ENCODE measurements around the gene SLC16A5. TPM values are rescaled to one million over a fixed set of nuclear protein-coding genes. Genes with fewer than 3 reads are reported as not detected.
A peak's percentile ranks its signal among the peaks of the same experiment; 100 is the strongest.
"Not testable (repeated sequence)": the region's sequence is repeated elsewhere in the genome, so short reads cannot be mapped to it uniquely, and the experiment has no call there.

Gene SLC16A5
- total RNA-seq, 2 donors from 2014 or later, result 7.5 to 9.8 TPM

DNA sequence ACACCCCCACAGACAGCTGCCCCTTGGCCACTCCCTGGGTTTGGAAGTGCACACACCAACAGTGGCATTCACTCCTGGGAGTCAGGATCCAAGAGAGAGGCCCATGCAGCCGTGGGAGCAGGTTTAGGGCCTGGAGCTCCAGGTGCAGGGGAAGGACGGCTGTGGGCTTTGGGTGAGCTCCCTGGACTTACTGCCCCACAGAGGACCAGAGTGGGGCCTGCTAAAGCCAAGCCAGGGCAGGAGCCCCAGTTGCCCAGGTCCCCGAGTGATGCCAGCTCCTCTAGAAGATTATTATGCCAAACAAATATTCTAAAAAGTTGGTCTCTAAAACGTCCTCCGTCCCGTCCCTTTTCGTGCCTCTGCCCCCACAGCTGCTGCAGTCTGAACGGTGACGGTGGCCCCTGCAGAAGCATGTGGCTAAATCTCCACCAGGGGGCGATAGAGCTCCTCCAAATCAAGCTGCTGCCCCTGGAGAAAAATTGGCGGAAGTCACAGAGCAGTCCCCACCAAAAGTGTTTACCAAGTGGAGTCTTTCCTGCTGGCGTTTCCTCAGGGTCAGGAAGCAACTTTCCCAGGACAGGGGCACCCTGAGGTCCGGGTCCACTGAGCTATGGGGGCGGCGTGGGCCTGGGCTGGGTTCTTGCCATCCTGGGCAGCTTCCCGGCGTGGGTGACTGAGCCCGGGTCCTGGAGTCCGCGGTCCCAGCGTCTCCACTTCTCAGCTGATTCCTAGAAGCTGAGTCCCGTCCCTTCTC lies 26.2 kb downstream of the SLC16A5 start:
- Mint-ChIP-seq H3K9me3 (no peaks in the 10 kb centered on the region), H3K27ac (peak overlapping the region; percentile 87), H3K27me3 (ENCODE audit: low read depth) (no peaks in the 10 kb centered on the region), H3K4me3 (peak overlapping the region; percentile 92 to 95), H3K4me1 (ENCODE audit: low read depth) (peaks cover 38% of the 10 kb centered on the region), H3K36me3 (ENCODE audit: insufficient read depth in 2 of 2) (peaks cover 5 to 6% of the 10 kb centered on the region in 2 donors)
- peak; percentile 89 to 91 for DNase-seq
- ATAC-seq (replicated peaks in 1 of 2), result peak; percentile 69 to 72

DNA sequence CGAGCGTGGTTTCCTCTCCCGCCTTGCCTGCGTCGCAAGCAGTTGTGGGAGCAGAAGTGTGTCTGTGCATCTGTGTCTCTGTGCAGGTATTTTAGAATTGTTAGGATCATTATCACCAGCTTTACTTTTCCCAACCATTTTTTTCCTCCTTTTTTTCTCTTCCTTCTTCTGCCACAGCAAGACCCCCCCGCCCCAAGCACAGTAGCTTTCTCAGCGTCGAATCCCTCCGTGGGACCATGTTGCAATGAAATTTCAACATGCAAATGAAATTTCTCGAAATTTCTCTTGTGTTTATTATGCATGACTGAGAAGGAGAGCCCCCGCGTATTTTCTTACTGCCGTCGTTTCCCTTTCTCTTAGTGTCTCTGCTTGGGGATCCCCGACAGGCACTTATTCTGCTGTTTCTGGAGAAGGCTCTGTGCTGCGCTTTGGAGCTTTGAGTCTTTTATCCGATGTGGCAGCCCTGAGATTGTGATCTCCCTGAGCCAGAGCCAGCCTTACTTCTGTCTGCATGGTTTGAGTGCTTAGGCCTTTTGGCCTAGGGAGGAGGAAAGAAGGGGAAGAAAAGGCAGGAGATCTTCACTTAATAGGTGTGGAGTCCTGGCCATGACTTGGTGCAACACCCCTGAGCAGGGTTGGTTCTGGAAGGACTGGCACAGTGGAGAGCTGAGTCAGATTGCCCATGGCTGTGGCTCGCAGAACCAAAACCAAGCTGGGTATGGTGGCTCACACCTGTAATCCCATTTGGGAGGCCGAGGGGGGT lies 27.0 kb downstream of the SLC16A5 start:
- Mint-ChIP-seq H3K4me1 (ENCODE audit: low read depth) (peaks cover 35% of the 10 kb centered on the region), H3K27me3 (ENCODE audit: low read depth) (no peaks in the 10 kb centered on the region), H3K9me3 (no peaks in the 10 kb centered on the region), H3K27ac (peak overlapping the region; percentile 87), H3K36me3 (ENCODE audit: insufficient read depth in 2 of 2) (peaks cover 5 to 8% of the 10 kb centered on the region in 2 donors), H3K4me3 (peak overlapping the region; percentile 92 to 95)
- ATAC-seq (replicated peaks in 1 of 2) (peak in 1 of 2 donors; percentile 26), DNase-seq (peak; percentile 30 to 31)

GRCh38 chr17:75115555-75115954 lies 27.8 kb downstream of the SLC16A5 start:
- peaks cover 35% of the 10 kb centered on the region for H3K4me1 Mint-ChIP-seq (ENCODE audit: low read depth)
- no peaks in the 10 kb centered on the region for H3K27me3 Mint-ChIP-seq (ENCODE audit: low read depth)
- peaks cover 2 to 10% of the 10 kb centered on the region in 2 donors for H3K36me3 Mint-ChIP-seq (ENCODE audit: insufficient read depth in 2 of 2)
- H3K4me3 Mint-ChIP-seq, result no peak overlapping the region
- DNase-seq (no peak), ATAC-seq (replicated peaks in 1 of 2) (no peak)
- H3K9me3 Mint-ChIP-seq, result no peaks in the 10 kb centered on the region
- H3K27ac Mint-ChIP-seq, result no peak overlapping the region

DNA sequence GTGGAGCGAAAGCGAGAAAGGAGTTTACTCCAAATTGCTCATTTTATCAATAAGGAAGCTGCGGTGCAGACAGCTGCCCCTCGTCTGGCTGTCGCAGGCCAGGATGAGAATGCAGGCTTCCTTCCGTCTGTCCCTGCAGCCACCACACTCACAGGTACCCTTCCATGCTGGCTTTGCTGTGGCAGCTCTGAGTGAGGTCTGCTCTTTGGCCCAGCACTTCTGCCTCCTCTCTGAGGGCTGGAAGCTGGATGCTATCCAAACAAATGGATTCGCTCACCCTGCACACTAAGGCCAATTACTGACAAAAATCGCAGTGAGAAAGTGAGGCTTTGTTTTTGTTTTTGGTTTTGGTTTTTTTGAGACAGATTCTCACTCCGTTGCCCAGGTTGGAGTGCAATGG lies 29.0 kb downstream of the SLC16A5 start:
- Mint-ChIP-seq H3K4me3 (no peak overlapping the region), H3K27ac (no peak overlapping the region), H3K36me3 (ENCODE audit: insufficient read depth in 2 of 2) (peaks cover 1 to 8% of the 10 kb centered on the region in 2 donors), H3K9me3 (no peaks in the 10 kb centered on the region), H3K27me3 (ENCODE audit: low read depth) (no peaks in the 10 kb centered on the region), H3K4me1 (ENCODE audit: low read depth) (peaks cover 26% of the 10 kb centered on the region)
- ATAC-seq (replicated peaks in 1 of 2) (no peak), DNase-seq (no peak)

DNA sequence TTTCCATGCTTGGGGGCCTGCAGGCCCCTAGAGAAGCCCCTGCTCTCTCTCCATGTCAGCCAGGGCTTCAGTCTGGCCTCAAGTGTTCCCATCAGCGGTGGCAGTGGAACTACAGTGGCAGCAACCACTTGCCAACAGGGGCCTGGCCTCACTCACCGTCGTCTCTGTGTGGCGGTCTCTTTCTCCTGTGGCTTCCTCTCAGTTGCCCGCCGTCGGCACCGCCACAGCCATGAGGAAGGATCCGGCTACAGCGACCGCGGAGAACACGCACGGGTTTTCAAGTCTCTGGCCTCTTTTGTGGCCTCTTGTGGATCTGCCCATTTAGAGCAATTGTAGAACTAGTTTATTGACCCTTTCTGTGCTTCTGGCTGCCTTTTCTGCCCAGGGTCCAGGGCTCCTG lies 30.6 kb downstream of the SLC16A5 start:
- Mint-ChIP-seq H3K4me3 (no peak overlapping the region), H3K4me1 (ENCODE audit: low read depth) (peaks cover 17% of the 10 kb centered on the region)

GRCh38 chr17:75124041-75124818 lies 36.5 kb downstream of the SLC16A5 start:
- Mint-ChIP-seq H3K27ac (peak overlapping the region; percentile 81), H3K4me1 (ENCODE audit: low read depth) (peaks cover 31% of the 10 kb centered on the region), H3K4me3 (peak overlapping the region; percentile 37 to 71), H3K9me3 (no peaks in the 10 kb centered on the region), H3K27me3 (ENCODE audit: low read depth) (no peaks in the 10 kb centered on the region), H3K36me3 (ENCODE audit: insufficient read depth in 2 of 2) (peaks cover 0 to 2% of the 10 kb centered on the region in 2 donors)
- peak; percentile 61 to 77 for DNase-seq
- ATAC-seq (replicated peaks in 1 of 2), result peak; percentile 95 to 97

More for the DNA sequence above, 30.6 kb downstream of the SLC16A5 start:
- Mint-ChIP-seq H3K9me3 (no peaks in the 10 kb centered on the region), H3K27ac (no peak overlapping the region), H3K36me3 (ENCODE audit: insufficient read depth in 2 of 2) (peaks cover 0 to 5% of the 10 kb centered on the region in 2 donors), H3K27me3 (ENCODE audit: low read depth) (no peaks in the 10 kb centered on the region)
- DNase-seq (no peak), ATAC-seq (replicated peaks in 1 of 2) (no peak)

- H3K36me3 Mint-ChIP-seq (ENCODE audit: insufficient read depth in 2 of 2), result peaks cover 0 to 5% of the 10 kb centered on the region in 2 donors
- H3K9me3 Mint-ChIP-seq, result no peaks in the 10 kb centered on the region
- peaks cover 37% of the 10 kb centered on the region for H3K4me1 Mint-ChIP-seq (ENCODE audit: low read depth)
- no peaks in the 10 kb centered on the region for H3K27me3 Mint-ChIP-seq (ENCODE audit: low read depth)
- peak overlapping the region; percentile 37 to 71 for H3K4me3 Mint-ChIP-seq
- DNase-seq (no peak), ATAC-seq (replicated peaks in 1 of 2) (peak in 1 of 2 donors; percentile 10)
- H3K27ac Mint-ChIP-seq, result peak overlapping the region; percentile 81
Observed at GRCh38 chr17:75124819-75125162, 37.0 kb downstream of the SLC16A5 start.

- H3K27ac Mint-ChIP-seq, result peak overlapping the region; percentile 30
- DNase-seq (no peak), ATAC-seq (replicated peaks in 1 of 2) (no peak)
- peaks cover 0 to 4% of the 10 kb centered on the region in 2 donors for H3K36me3 Mint-ChIP-seq (ENCODE audit: insufficient read depth in 2 of 2)
- no peaks in the 10 kb centered on the region for H3K27me3 Mint-ChIP-seq (ENCODE audit: low read depth)
- peaks cover 45% of the 10 kb centered on the region for H3K4me1 Mint-ChIP-seq (ENCODE audit: low read depth)
- H3K4me3 Mint-ChIP-seq, result no peak overlapping the region
- no peaks in the 10 kb centered on the region for H3K9me3 Mint-ChIP-seq
Observed at GRCh38 chr17:75125984-75126383, 38.2 kb downstream of the SLC16A5 start.

DNA sequence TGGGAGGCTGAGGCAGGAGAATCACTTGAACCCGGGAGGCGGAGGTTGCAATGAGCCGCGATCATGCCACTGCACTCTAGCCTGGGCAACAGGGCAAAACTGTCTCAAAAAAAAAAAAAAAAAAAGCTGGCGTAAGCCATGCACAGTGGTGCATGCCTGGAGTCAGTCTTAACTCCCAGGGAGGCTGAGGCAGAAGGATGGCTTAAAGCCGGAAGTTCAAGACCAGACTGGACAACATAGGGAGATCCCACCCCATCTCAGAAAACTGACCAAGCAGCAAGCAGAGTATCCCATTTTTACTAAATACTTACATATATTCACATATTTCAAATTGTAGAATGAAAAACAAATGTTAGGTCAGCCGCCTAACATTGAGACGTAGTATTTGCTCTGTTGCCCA lies 39.2 kb downstream of the SLC16A5 start:
- H3K4me1 Mint-ChIP-seq (ENCODE audit: low read depth), result peaks cover 45% of the 10 kb centered on the region
- H3K27me3 Mint-ChIP-seq (ENCODE audit: low read depth), result no peaks in the 10 kb centered on the region
- H3K9me3 Mint-ChIP-seq, result no peaks in the 10 kb centered on the region
- ATAC-seq (replicated peaks in 1 of 2) (no peak), DNase-seq (no peak)
- no peak overlapping the region for H3K27ac Mint-ChIP-seq
- no peak overlapping the region for H3K4me3 Mint-ChIP-seq
- H3K36me3 Mint-ChIP-seq (ENCODE audit: insufficient read depth in 2 of 2), result peaks cover 0 to 4% of the 10 kb centered on the region in 2 donors

DNA sequence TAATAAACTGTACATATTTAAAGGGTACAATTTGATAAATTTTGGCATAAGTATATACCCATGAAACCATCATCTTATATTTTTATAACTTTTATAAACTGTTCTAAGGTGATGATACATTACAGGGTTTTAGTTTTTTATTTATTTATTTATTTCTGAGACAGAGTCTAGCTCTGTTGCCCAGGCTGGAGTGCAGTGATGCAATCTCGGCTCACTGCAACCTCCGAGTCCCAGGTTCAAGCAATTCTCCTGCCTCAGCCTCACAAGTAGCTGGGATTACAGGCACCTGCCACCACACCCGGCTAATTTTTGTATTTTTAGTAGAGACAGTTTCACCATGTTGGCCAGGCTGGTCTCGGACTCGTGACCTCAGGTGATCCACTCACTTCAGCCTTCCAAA lies 40.2 kb downstream of the SLC16A5 start:
- H3K27me3 Mint-ChIP-seq (ENCODE audit: low read depth); DNase-seq; ATAC-seq (replicated peaks in 1 of 2); H3K36me3 Mint-ChIP-seq (ENCODE audit: insufficient read depth in 2 of 2); H3K27ac Mint-ChIP-seq; H3K9me3 Mint-ChIP-seq; H3K4me3 Mint-ChIP-seq: not testable (repeated sequence)
- peaks cover 54% of the 10 kb centered on the region for H3K4me1 Mint-ChIP-seq (ENCODE audit: low read depth)

DNA sequence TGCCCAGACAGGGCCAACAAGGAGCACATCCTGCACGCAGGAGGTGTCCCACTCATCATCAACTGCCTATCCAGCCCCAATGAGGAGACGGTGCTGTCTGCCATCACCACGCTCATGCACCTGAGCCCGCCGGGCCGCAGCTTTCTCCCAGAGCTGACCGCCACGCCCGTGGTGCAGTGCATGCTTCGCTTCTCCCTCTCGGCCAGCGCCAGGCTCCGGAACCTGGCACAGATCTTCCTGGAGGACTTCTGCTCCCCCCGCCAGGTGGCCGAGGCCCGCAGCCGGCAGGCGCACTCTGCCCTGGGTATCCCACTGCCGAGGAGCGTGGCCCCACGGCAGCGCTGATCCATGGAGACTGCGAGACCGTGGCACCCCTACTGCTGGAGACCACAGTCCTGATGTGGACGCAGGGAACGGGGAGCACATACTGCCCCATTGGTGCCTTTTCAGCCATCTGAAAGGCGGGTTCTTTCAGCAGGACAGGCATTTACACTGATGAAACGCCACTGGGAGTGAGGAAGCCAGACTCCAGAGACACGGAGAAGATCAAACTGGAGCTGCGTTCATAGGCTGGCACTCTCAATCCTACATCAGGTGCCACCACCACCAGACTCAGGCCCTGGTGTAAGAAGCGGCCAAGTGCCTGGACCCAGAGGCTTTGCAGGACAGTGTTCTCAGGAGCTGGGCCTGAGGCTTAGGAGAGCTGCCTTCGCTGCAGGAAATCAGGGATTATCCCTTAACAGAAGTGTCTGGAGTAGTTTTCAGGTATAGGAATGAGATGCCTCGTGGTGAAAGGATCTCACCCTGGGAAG lies 41.1 kb downstream of the SLC16A5 start:
- Mint-ChIP-seq H3K27me3 (ENCODE audit: low read depth) (no peaks in the 10 kb centered on the region), H3K4me1 (ENCODE audit: low read depth) (peaks cover 52% of the 10 kb centered on the region), H3K4me3 (peak overlapping the region; percentile 40 to 91), H3K36me3 (ENCODE audit: insufficient read depth in 2 of 2) (peaks cover 0 to 4% of the 10 kb centered on the region in 2 donors), H3K9me3 (no peaks in the 10 kb centered on the region), H3K27ac (no peak overlapping the region)
- no peak for DNase-seq
- no peak for ATAC-seq (replicated peaks in 1 of 2)

DNA sequence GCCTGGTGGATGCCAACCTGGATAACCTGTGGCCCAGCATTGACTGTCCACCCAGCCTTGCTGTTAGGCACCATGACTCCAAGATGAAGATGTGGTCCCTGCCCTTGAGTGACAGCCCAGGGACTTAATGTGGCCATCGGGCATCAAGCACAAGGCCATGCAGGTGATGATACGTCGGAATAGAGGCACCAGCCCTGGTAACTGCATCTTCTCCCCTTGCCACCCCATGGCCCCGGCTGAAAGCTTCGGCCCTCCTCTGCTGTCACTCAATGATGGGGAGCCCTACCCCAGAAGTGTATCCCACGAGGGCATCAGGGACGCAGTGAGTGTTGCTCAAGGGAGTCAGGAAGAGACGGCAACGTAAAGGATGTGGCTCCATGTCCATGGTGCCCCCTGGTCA lies 41.8 kb downstream of the SLC16A5 start:
- ATAC-seq (replicated peaks in 1 of 2) (no peak), DNase-seq (no peak)
- H3K27ac Mint-ChIP-seq, result no peak overlapping the region
- H3K9me3 Mint-ChIP-seq, result no peaks in the 10 kb centered on the region
- peaks cover 0 to 4% of the 10 kb centered on the region in 2 donors for H3K36me3 Mint-ChIP-seq (ENCODE audit: insufficient read depth in 2 of 2)
- peak overlapping the region; percentile 40 to 91 for H3K4me3 Mint-ChIP-seq
- peaks cover 45% of the 10 kb centered on the region for H3K4me1 Mint-ChIP-seq (ENCODE audit: low read depth)
- H3K27me3 Mint-ChIP-seq (ENCODE audit: low read depth), result no peaks in the 10 kb centered on the region
